ENCODE measurements around the gene C5orf24. TPM values are rescaled to one million over a fixed set of nuclear protein-coding genes. Genes with fewer than 3 reads are reported as not detected.

C5orf24 gene
- total RNA-seq, 1 experiment from 2014 or later = 22.5 TPM

GRCh38 chr5:134892282-134892681 is 46.5 kb downstream of the C5orf24 start:
- no peaks in the 10 kb centered on the region for H3K9me3 ChIP-seq (ENCODE audit: control insufficient read depth, low read depth, low read length)
- no peaks in the 10 kb centered on the region for H3K27me3 Mint-ChIP-seq (ENCODE audit: low read depth)
- no peaks in the 10 kb centered on the region for H3K23me2 ChIP-seq (ENCODE audit: insufficient read length, low read depth, low read length, poor library complexity, severe bottlenecking)
- no peak for DNase-seq
- no peak overlapping the region for H2BK120ac ChIP-seq (ENCODE audit: low read depth, low read length, poor library complexity, severe bottlenecking)
- H3K4me1 ChIP-seq (ENCODE audit: insufficient read depth, low read length) = no peaks in the 10 kb centered on the region
- no peaks in the 10 kb centered on the region for H3K79me1 ChIP-seq (ENCODE audit: insufficient read depth, low read depth, low read length, poor library complexity, severe bottlenecking)
- no peaks in the 10 kb centered on the region; a peak in 1 of 5 replicates for H3K9me3 Mint-ChIP-seq
- no peak overlapping the region for H3T11ph ChIP-seq (ENCODE audit: low read length)
- no peak for TF ChIP-seq CTCF (conservative IDR thresholded peaks at IDR 0.05)
- no peak overlapping the region for H2BK5ac ChIP-seq (ENCODE audit: insufficient read length, low read length)
- no peak overlapping the region for H3K27ac ChIP-seq (ENCODE audit: insufficient read length, low read depth, low read length)
- no peak overlapping the region for H3K4me2 ChIP-seq (ENCODE audit: insufficient read depth, insufficient read length, low read length)
- no peak overlapping the region for H2AFZ ChIP-seq (ENCODE audit: low read length)
- H3K27ac Mint-ChIP-seq = peak overlapping the region in 1 of 3 experiments; percentile 50; a peak in 2 of 7 replicates
- H3K14ac ChIP-seq (ENCODE audit: insufficient read depth, low read length) = no peak overlapping the region
- WGBS (ENCODE audit: extremely low coverage, insufficient read length, low lambda C conversion rate) = no CpG with 5 or more reads among the region's 3 CpGs
- peaks cover 8 to 17% of the 10 kb centered on the region in 2 experiments for H3K4me1 Mint-ChIP-seq
- no peak overlapping the region for H3K18ac ChIP-seq (ENCODE audit: insufficient read length, low read depth, low read length)
- H4K20me1 ChIP-seq (ENCODE audit: control insufficient read depth, insufficient read depth, insufficient read length) = no peaks in the 10 kb centered on the region
- H4K91ac ChIP-seq (ENCODE audit: insufficient read length, low read depth, low read length) = no peak overlapping the region
- no peak overlapping the region for H2AK5ac ChIP-seq (ENCODE audit: insufficient read length, low read length)
- peaks cover 9 to 13% (median 13%) of the 10 kb centered on the region in 3 experiments; a peak in 6 of 7 replicates for H3K36me3 Mint-ChIP-seq (ENCODE audit: insufficient read depth in 1 of 3, low read depth in 3 of 3)
- no peaks in the 10 kb centered on the region for H3K27me3 ChIP-seq (ENCODE audit: insufficient read depth, low read length)
- no peak overlapping the region for H3K4me3 Mint-ChIP-seq
- H3K23ac ChIP-seq (ENCODE audit: insufficient read length, low read depth, low read length) = no peak overlapping the region
- no peak overlapping the region for H3K56ac ChIP-seq (ENCODE audit: insufficient read length, low read depth, low read length)
- no peak overlapping the region for H2BK15ac ChIP-seq (ENCODE audit: low read depth, low read length)
- H2BK12ac ChIP-seq (ENCODE audit: insufficient read length, low read depth, low read length) = no peak overlapping the region
- no peak overlapping the region for H3K9ac ChIP-seq (ENCODE audit: extremely low read depth, insufficient read length, low read length)
- no peaks in the 10 kb centered on the region for H3K79me2 ChIP-seq (ENCODE audit: insufficient read depth, low read length)
- H4K5ac ChIP-seq (ENCODE audit: insufficient read length, low read depth, low read length) = no peak overlapping the region
- H4K8ac ChIP-seq (replicated peaks; ENCODE audit: insufficient read length, low read depth, low read length) = no peak overlapping the region
- H2BK20ac ChIP-seq (ENCODE audit: low read depth, low read length, poor library complexity, severe bottlenecking) = no peak overlapping the region
- no peak overlapping the region for H3K4ac ChIP-seq (ENCODE audit: low read depth, low read length)

All from H9 (cell line).